HEK293T (cell line): ENCODE results near the gene VIPR2.

Experiments used
- CTBP1 ChIP-seq: fragments of 450-650 bp; IDR thresholded peaks from 2 replicates; pipeline ENCODE4 v1.6.1; 2016; ENCODE audit warnings: borderline replicate concordance
- ELF4 ChIP-seq: fragments of 450-650 bp; IDR thresholded peaks from 2 replicates; pipeline ENCODE4 v1.6.1; 2017; ENCODE audit warnings: antibody characterized with exemption
- FOXK2 ChIP-seq: fragments of 450-650 bp; IDR thresholded peaks from 2 replicates; pipeline ENCODE4 v1.6.1; 2016; ENCODE audit warnings: mild to moderate bottlenecking
- L3MBTL2 ChIP-seq: fragments of 450-650 bp; conservative IDR thresholded peaks from 2 replicates; pipeline ENCODE4 v1.6.1; 2016; ENCODE audit warnings: mild to moderate bottlenecking
- PKNOX1 ChIP-seq: fragments of 450-650 bp; IDR thresholded peaks from 2 replicates; pipeline ENCODE4 v1.6.1; 2016
- SP1 ChIP-seq: fragments of 450-650 bp; IDR thresholded peaks from 2 replicates; pipeline ENCODE4 v1.6.1; 2017

- TF ChIP-seq CTBP1: no peak
- no peak for TF ChIP-seq SP1
- no peak for TF ChIP-seq FOXK2
- TF ChIP-seq ELF4: no peak
- no peak for TF ChIP-seq PKNOX1
- TF ChIP-seq L3MBTL2: no peak
These were observed 9.6 kb upstream of the VIPR2 start for GRCh38 chr7:159154243-159154642.
